RKO (cell line): ENCODE results near the gene PGM5.
A peak's percentile ranks its signal among the peaks of the same experiment; 100 is the strongest.

Experiments
- DNase-seq: peaks from one replicate; pipeline ENCODE4 v3.0.0-alpha.2; 2016; ENCODE audit warnings: low spot score

Gene PGM5

DNA sequence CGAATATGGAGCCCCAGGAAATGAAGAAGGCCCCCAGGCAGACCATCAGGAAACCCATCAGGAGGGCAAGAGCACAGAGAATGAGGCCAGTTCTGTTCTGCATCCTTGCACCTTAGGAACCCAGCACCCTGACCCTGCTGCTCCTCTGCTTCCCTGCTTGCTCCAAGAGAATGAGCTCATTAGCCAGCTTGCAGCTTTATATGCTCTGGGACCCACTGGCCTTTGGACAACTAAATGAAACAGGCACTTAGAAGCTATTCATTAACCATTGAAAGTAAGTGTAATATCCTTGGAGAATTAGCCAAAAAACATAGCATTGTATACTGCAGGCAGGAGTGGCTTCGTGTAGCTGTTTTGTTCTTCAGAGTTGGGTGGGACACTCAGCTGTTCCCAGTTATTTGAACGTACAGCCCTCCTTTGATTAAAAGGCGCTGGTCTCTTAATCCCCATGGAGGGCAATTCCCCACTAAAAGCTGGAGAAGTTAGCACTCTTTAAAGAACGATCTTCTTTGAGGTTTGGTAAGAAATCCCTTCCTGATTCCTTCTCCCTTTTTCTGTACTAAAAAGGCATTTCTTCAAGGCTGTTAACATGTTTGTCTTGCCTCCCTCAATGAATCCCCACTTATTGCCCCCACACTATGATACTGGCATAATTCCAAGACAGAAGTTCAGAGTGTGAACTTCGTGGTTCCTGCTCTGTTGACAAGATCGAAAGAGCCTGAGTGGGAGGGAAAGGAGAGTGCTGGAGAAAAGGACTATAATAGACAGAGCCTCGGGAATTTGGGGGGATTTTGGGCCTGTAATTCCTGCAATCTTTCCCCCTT is 184.5 kb downstream of the PGM5 start, which contains the start of gene TMEM252:
TMEM252 (minus strand) TSS at position 172 of the 824 bp plus-strand sequence; CDS start at position 103, 69 bp downstream.
- DNase-seq: no peak

DNA sequence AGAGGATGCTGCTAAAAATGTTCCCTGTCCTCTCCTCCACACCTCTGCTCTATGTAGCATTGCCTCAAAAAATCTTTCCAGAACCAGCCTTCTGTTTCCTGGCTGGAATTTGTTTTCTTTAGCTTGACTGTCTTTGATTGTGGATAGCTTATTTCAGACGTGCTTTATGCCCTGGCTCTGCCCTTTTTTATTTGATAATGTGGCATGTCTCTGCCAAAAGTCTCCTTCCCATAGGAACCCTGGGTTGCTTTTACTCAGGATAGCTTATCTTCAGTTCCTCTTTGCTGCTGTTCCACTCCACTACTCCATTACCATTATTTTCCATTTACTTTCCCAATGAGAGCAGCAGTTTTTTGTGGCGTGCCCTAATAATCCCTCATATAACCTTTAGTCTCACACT is 185.2 kb downstream of the PGM5 start:
- DNase-seq: no peak

DNA sequence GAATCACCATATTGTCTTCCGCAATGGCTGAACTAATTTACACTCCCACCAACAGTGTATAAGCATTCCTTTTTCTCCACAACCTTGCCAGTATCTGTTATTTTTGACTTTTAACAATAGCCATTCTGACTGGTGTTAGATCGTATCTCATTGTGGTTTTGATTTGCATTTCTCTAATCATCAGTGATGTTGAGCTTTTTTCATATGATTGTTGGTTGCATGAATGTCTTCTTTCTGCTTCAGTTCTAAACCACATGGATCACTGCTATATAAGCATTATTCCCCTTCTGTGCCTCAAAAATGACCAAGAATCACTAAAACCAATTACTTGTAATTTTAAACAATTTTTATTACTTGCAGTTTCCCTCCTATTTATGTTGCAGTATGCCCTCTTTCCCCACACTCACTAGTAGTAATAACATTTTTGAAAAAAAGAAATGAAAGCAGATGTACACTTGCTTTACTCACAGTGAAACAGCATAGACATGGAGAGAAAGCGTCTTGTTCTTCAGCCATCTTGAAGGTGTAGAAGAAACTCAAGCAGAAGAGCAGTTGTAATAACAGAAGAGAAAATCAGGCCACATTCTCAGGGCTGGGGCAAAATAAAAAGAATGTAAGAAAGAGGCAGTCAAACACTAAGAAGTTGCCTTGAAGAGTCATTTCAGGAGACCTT is 188.8 kb downstream of the PGM5 start:
- no peak for DNase-seq

DNA sequence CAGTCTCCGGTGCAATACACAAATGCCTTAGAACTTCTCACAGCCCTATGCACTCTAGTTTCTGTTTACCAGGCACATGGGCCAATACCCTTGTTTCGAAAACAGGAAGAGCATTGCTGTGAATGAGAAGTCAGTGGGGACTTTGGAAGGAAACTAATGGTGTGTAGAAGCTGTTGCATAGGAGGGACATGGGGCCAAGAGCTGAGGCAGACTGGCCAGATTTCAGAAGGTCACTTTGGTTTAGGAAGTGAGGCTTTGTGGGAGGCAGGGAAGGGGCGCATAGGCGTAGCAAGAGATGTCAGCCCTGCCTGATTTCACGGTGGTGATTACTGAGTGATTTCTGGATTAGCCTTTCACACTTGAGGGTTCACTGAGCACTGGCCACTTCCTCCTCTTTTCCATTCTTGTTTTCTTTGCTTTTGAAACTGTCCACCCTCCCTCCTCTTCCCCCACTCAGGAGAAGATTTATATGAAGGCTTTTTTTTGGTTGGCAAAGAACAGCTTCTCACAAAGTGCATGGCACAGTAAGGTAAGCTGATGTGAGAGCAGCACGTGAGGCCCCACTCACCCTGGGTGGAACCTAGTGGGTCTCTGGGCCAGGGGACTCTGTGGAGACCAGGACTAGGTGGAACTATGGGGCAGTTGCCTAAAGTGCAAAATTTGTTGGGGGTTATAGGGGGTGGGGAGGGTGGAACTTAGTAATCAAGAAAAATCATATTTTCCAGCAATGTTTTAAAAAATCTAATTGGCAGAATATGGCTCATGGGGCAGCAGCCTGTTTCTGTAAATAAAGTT is 190.4 kb downstream of the PGM5 start:
- DNase-seq: no peak

DNA sequence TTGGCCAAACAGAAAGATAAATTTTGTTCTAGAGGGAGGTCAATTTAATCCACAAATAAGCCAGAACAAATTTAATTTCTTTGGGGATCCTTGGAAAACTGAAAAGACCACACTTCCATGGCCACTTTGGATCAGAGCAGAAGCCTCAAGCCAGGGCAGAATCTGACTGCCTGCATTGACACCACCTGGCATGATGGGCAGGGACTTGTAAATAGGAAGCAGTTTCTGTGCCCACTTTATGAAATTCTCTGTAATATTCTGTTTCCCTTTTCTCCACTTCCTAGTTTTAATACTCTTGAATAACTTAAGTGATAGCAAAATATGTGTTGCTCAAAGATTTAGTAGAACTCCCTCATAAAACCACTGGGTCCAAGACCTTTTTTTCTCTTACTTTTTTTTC is 191.0 kb downstream of the PGM5 start:
- no peak for DNase-seq

DNA sequence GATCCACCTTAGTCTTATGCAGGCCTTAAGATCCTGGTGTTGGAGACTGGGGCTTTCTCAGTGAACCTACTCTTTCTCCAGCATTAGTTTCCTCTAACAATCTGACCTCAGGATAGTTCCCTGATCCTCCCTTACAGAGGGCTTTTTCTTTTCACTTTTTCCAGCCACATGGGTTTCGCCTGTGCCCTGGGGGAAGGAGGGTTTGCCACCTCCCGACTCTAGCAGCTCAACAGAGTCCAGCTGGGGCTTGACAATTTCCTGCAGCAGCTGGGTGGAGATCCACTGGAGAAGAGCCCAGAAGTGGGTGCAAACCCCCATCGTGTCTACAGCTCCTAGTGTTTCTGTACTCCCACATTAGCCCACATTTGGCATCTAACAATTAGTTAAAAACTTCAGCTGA is 191.8 kb downstream of the PGM5 start:
- DNase-seq: no peak

DNA sequence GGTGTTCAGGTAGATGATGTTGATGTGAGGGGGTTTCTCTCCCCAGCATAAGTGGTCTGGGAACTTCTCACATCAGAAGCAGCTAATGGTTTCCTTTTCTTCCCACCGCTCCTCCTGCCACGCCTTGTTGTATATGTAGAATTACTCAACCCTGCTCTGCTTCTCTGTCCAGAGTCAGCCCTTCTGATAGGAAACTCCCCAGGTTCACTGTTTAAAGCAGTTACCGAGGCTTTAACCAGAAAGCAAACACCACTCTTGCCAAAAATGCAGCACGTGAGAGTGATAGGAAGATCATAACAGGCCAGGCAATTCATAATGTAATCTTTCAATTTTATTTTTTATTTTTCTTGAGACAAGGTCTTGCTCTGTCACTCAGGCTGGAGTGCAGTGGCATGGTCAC is 194.8 kb downstream of the PGM5 start:
- DNase-seq: no peak

DNA sequence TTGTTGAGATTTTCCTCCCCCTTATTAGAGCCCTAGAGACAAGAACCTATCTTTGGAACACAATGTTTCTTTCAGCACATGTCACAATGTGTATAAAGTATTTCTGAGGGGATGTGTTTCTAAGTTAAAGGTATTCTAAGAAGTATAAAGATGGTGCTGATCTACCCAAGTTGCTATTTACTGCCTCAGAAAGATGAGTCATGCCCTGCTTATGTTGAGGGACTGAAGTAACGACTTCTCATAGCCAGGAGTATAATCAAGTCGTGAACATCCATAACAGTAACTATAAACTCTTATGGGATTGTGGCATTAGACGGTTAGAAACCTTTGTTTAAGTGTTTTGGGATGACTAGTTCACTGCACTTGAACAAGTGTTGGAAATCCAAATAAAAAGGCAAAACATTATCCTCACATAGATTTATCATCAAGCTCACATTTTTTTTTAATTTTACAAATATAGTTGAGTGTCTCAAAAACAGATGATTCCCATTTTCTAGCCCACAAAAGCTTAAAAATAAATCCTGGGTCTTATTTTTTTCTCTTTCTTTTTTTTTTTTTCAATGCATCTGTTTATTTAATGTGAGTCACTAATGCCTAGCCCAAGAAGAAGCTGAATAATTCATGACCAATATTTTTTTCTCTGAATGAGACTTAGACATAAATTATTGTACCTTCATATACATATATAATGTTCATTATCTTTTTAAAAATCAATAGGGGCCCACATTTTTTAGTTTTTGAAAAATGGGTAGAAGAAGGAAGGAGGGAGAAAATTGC is 196.5 kb downstream of the PGM5 start:
- DNase-seq: peak; percentile 28

DNA sequence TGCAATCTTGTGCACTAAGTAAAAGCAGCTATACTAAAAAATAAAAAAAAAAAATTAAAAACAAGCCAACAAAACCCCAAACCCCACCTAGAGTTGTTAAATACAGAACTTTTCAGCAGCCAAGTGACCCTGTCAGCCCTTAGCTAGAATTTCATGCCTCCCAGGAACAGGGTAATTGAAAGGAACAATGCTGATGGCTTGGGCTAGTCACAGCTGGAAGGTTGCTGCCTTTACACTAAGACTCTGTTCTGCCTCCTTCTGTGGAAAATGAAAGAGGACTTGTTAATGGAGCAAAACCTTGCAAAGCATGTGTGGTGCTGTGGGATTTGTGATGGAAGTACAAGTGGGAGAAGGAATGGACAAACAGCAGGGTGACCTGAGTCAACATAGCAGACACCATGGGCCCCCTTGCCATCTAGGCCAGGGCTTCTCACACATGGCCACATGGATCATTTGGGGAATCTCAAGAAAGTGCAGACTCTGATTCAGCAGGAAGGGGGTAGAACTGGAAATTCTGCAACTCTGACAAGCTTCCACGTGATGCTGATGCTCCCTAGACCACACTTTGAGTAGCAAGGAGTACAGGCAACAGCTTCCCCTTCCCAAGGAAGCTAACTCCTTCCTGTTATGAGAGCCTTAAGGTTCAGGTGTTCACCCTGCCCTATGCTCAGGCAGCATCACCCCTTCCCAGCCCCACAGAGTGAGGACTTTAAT is 199.2 kb downstream of the PGM5 start:
- DNase-seq: no peak

DNA sequence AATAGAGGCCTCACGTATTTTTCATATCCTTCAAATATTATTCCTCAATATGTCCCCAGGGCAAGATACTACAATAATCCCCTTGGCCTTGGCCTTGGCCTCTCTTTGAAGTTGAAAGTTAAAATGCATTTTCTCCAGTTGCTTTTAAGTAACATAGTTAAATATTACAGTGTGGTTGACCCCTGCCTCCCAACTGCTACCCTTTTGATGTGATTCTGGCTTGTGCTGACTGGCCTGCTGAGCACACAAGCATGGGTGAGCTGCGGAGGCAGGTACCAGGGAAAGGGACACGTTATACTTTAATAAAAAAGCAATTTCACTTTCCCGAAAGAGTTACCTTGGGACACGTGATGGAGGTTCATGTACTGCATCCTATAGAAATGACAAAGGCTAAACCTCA is 202.1 kb downstream of the PGM5 start:
- DNase-seq: no peak

DNA sequence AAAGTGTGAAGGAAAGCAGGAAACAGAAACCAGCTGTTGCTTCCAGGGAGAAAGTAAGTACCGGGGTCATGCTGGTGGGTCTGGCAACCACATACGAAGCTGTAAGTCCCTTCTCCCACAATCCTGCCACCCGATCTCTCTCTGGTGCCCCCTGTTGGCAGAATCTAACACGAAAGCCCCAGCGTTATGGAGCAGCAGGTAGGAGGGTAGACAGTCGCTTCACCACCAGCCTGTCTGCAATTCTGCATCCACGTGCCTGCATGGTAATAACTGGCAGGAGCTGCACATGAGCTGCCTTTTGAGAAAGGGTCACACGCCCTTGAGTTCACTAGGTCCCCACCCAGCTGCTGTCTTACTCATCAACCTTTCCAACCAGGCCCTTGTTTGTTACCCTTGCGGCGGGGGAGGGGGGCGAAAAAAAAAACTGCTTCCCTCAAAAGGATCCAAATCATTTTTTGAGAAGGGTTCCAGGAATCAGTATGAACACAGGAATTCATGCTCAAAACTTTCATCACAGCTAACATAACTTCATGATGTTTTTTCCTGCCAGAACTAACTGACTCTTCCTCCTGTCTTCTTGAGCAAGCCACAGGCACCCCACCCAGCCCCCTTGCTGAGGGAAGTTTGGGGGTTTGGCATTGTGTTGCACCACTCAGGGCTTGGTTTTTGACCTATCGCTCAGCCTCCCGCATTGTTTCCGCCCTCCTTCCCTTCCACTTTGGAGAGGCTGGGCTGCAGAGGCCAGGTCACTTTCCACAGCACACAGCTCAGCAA is 203.8 kb downstream of the PGM5 start:
- DNase-seq: no peak

DNA sequence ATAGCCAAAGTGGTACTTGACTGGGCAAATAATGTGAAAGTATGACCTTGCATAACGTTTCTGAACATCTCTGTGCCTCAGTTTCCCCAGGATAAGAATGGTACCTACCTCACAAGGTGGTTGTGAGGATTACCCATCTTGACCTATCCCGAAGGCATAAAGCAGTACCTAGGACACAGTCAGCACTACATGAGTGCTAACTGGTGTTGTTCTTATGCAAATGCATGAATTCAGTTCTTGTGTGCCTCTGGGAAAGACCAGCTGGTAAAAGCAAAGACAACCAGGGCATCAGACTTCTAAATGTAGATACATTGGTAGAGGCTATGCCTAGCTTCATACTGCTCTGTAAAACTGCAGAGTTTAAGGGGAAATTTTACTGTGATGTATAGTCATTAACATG is 206.1 kb downstream of the PGM5 start:
- DNase-seq: no peak

DNA sequence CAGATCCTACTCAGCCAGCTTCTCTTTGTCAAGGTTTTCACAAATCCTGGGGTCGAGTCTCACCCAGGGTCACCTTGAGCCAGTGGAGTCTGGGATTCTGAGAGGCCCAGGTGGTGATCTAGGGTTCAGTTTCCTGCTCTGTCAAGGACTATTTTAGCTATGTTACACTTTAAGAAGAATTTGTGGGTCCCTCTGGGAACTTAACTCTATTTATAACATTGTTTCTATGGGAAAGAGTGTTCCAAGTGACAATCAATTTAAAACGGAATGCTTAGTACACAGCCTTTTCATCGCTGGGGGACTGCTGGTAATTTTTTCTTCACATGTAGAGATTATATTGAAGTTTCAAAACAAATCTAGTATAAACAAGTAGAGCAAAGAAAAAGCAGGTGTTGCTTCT is 211.2 kb downstream of the PGM5 start:
- DNase-seq: no peak

DNA sequence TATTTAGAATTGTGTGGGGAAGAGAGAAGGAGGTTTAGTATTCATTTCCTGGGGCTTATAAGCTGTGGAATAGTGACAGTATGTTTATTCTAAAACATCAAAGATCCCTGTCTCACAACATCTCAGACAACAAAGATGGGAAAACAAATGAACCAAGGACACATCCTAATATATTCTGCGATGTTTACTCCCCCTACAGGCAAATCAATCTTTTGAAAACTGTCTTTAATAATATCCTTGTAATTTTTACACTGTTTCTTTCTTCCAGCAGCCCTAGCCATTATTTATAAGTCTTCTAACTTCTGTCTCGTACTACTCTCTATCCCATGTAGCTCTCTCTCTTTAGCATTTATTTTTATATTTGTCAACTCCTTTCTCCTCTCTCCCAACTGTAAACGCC is 217.7 kb downstream of the PGM5 start:
- peak; percentile 15 for DNase-seq

DNA sequence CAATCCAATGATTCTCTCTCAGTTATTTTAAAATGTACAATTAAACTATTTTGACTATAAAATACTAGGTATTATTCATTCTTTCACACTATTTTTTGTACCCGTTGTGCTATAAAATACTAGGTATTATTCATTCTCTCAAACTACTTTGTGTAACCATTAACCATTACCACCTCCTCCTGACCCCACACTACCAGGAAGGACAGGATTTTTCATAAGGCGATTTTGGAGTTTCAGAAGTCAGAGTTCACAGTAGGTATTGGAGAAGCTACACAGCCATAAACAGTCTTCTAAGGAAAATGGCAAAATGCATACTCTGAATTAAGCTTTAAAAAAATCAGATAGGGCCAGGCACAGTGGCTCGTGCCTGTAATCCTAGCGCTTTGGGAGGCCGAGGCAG is 219.4 kb downstream of the PGM5 start:
- DNase-seq: no peak

DNA sequence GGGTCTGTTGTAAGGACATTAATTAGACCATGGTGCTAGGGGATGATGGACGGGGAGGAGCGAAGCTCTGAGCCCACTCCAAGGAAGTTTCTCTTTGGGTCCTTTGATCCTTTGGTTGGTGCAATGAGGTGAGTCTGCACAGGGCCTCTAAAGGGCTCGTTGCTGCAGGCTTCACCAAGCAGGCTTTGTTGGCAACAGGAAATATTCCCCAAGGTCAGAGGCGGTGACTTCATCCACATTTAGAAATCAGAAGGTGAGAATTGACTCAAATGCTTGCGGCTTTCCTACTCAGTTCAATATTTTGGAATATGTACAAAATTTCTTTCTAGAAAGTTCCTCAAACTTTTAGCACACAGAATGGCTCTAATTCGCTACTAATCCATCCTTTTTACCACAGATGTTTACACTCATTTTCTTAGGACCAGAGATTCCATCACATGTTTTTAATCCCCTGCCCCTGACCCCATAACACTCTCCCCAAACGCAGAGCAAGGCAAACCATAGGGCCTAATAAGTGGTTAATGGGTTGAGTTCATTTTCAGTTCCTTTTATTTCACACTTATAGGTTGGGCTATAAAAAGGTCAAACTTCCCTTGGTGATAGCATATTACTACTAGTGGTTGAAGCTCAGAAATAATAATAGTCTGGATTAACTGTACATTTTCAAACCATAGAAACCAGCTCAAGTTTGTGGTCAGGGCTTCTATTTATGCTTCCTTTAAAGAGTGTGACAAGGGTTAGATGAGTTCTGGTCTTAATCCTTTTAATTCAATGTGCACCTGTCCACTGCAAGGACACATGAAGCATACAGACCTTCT is 221.6 kb downstream of the PGM5 start:
- no peak for DNase-seq
